GM12892 (cell line): ENCODE results near the gene SH2B3.

Experiments
- POLR2A ChIP-seq: IDR thresholded peaks from 2 replicates; pipeline ENCODE4 v1.6.1; 2011; ENCODE audit warnings: low read depth, low read length, control low read depth
- TAF1 ChIP-seq: IDR thresholded peaks from 2 replicates; pipeline ENCODE4 v1.6.1; 2011; ENCODE audit warnings: low read depth, mild to moderate bottlenecking, control low read depth, low read length, borderline replicate concordance

- TF ChIP-seq POLR2A, result no peak
- TF ChIP-seq TAF1, result no peak
Observed at GRCh38 chr12:111418594-111418880, 12.8 kb downstream of the SH2B3 start.
